ENCODE results near the gene TMEM14A. TPM values are rescaled to one million over a fixed set of nuclear protein-coding genes. Genes with fewer than 3 reads are reported as not detected.

The TMEM14A gene
- polyA plus RNA-seq, 1 donor from 2014 or later, result 326 TPM

DNA sequence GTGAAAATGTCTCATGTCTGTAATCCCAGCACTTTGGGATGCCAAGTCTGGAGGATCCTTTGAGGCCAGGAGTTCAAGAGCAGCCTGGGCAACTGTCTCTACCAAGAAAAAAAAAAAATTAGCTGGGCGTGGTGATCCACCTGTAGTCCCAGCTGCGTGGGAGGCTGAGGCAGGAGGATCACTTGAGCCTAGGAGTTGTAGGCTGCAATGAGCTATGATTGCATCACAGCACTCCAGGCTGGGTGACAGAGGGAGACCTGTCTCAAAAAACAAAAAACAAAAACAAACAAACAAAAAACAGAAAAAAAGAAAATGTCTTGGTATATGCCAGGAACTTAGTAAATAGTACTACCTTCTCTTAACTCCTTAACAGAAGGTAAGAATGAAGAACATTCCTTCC lies 31.4 kb upstream of the TMEM14A start:
- no peak overlapping the region for H3K4me2 ChIP-seq (ENCODE audit: low read length)
- no peak for TF ChIP-seq RAD21 (conservative IDR thresholded peaks at IDR 0.05)
- no peak for TF ChIP-seq POLR2AphosphoS5 (IDR thresholded peaks at IDR 0.05)
- TF ChIP-seq, protein P1, sequence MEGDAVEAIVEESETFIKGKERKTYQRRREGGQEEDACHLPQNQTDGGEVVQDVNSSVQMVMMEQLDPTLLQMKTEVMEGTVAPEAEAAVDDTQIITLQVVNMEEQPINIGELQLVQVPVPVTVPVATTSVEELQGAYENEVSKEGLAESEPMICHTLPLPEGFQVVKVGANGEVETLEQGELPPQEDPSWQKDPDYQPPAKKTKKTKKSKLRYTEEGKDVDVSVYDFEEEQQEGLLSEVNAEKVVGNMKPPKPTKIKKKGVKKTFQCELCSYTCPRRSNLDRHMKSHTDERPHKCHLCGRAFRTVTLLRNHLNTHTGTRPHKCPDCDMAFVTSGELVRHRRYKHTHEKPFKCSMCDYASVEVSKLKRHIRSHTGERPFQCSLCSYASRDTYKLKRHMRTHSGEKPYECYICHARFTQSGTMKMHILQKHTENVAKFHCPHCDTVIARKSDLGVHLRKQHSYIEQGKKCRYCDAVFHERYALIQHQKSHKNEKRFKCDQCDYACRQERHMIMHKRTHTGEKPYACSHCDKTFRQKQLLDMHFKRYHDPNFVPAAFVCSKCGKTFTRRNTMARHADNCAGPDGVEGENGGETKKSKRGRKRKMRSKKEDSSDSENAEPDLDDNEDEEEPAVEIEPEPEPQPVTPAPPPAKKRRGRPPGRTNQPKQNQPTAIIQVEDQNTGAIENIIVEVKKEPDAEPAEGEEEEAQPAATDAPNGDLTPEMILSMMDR (IDR thresholded peaks at IDR 0.05; ENCODE audit: poor library complexity, severe bottlenecking), result no peak
- TF ChIP-seq SMC3 (conservative IDR thresholded peaks at IDR 0.05; ENCODE audit: poor library complexity), result no peak
- TF ChIP-seq MXI1 (conservative IDR thresholded peaks at IDR 0.05; ENCODE audit: poor library complexity, severe bottlenecking), result no peak
- TF ChIP-seq EZH2 (IDR thresholded peaks at IDR 0.05; ENCODE audit: borderline replicate concordance, insufficient read depth, low read length, poor library complexity, severe bottlenecking), result no peak
- TF ChIP-seq TAF1 (IDR thresholded peaks at IDR 0.05; ENCODE audit: low read depth), result no peak
- TF ChIP-seq EP300 (conservative IDR thresholded peaks at IDR 0.05; ENCODE audit: poor library complexity, severe bottlenecking), result no peak
- TF ChIP-seq, protein P2, sequence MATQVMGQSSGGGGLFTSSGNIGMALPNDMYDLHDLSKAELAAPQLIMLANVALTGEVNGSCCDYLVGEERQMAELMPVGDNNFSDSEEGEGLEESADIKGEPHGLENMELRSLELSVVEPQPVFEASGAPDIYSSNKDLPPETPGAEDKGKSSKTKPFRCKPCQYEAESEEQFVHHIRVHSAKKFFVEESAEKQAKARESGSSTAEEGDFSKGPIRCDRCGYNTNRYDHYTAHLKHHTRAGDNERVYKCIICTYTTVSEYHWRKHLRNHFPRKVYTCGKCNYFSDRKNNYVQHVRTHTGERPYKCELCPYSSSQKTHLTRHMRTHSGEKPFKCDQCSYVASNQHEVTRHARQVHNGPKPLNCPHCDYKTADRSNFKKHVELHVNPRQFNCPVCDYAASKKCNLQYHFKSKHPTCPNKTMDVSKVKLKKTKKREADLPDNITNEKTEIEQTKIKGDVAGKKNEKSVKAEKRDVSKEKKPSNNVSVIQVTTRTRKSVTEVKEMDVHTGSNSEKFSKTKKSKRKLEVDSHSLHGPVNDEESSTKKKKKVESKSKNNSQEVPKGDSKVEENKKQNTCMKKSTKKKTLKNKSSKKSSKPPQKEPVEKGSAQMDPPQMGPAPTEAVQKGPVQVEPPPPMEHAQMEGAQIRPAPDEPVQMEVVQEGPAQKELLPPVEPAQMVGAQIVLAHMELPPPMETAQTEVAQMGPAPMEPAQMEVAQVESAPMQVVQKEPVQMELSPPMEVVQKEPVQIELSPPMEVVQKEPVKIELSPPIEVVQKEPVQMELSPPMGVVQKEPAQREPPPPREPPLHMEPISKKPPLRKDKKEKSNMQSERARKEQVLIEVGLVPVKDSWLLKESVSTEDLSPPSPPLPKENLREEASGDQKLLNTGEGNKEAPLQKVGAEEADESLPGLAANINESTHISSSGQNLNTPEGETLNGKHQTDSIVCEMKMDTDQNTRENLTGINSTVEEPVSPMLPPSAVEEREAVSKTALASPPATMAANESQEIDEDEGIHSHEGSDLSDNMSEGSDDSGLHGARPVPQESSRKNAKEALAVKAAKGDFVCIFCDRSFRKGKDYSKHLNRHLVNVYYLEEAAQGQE (IDR thresholded peaks at IDR 0.05; ENCODE audit: borderline replicate concordance), result no peak
- H3K9ac ChIP-seq (ENCODE audit: low read length), result no peak overlapping the region
- no peak overlapping the region for H2AFZ ChIP-seq (ENCODE audit: low read depth, low read length)
- no peaks in the 10 kb centered on the region for H3K9me2 ChIP-seq (ENCODE audit: insufficient read depth, low read length)
- H3K79me2 ChIP-seq (replicated peaks; ENCODE audit: insufficient read depth, low read length), result no peaks in the 10 kb centered on the region
- H3K27me3 ChIP-seq (ENCODE audit: insufficient read depth, low read depth, low read length), result no peaks in the 10 kb centered on the region
- H4K20me1 ChIP-seq (ENCODE audit: insufficient read depth), result no peaks in the 10 kb centered on the region
- H3F3A ChIP-seq (ENCODE audit: insufficient read depth, low read length, poor library complexity, severe bottlenecking), result no peaks in the 10 kb centered on the region
- H3K9me3 ChIP-seq (ENCODE audit: low read length), result no peaks in the 10 kb centered on the region
- no peaks in the 10 kb centered on the region for H3K36me3 ChIP-seq (ENCODE audit: insufficient read depth, low read length)
- H3K4me3 ChIP-seq (ENCODE audit: low read length), result no peak overlapping the region
- H3K27ac ChIP-seq (ENCODE audit: low read length), result no peak overlapping the region

DNA sequence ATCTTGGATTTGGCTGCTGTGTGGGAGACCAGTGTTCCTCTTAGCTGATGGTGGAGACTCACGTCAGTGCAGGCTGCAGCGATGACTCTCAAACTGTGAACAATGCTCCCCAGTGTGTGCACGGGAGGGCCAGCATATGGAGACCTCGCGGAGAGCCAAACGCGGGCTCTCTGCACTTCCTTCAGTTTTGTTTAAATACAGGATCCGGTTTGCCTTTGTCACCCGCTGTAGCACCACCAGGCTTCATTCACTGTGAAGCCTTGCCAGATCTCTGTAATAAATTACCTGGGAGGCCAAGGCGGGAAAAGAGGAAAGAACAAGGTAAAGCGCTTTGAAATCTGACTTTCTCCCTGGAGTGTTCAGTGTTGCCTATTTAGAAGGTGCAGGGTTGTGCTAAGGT lies 30.7 kb upstream of the TMEM14A start:
- no peak overlapping the region for H3K4me3 ChIP-seq (ENCODE audit: low read length)
- no peaks in the 10 kb centered on the region for H3K27me3 ChIP-seq (ENCODE audit: insufficient read depth, low read depth, low read length)
- no peaks in the 10 kb centered on the region for H4K20me1 ChIP-seq (ENCODE audit: insufficient read depth)
- no peaks in the 10 kb centered on the region for H3K9me3 ChIP-seq (ENCODE audit: low read length)
- TF ChIP-seq TAF1 (IDR thresholded peaks at IDR 0.05; ENCODE audit: low read depth), result no peak
- TF ChIP-seq EZH2 (IDR thresholded peaks at IDR 0.05; ENCODE audit: borderline replicate concordance, insufficient read depth, low read length, poor library complexity, severe bottlenecking), result no peak
- TF ChIP-seq, protein P1 (IDR thresholded peaks at IDR 0.05; ENCODE audit: poor library complexity, severe bottlenecking), result no peak
- TF ChIP-seq SMC3 (conservative IDR thresholded peaks at IDR 0.05; ENCODE audit: poor library complexity), result no peak
- no peak for TF ChIP-seq MXI1 (conservative IDR thresholded peaks at IDR 0.05; ENCODE audit: poor library complexity, severe bottlenecking)
- no peak for TF ChIP-seq RAD21 (conservative IDR thresholded peaks at IDR 0.05)
- TF ChIP-seq POLR2AphosphoS5 (IDR thresholded peaks at IDR 0.05), result no peak
- TF ChIP-seq, protein P2 (IDR thresholded peaks at IDR 0.05; ENCODE audit: borderline replicate concordance), result no peak
- TF ChIP-seq EP300 (conservative IDR thresholded peaks at IDR 0.05; ENCODE audit: poor library complexity, severe bottlenecking), result no peak
- no peaks in the 10 kb centered on the region for H3F3A ChIP-seq (ENCODE audit: insufficient read depth, low read length, poor library complexity, severe bottlenecking)
- H3K9me2 ChIP-seq (ENCODE audit: insufficient read depth, low read length), result no peaks in the 10 kb centered on the region
- no peak overlapping the region for H3K27ac ChIP-seq (ENCODE audit: low read length)
- H3K4me2 ChIP-seq (ENCODE audit: low read length), result no peak overlapping the region
- no peak overlapping the region for H2AFZ ChIP-seq (ENCODE audit: low read depth, low read length)
- H3K36me3 ChIP-seq (ENCODE audit: insufficient read depth, low read length), result no peaks in the 10 kb centered on the region
- no peak overlapping the region for H3K9ac ChIP-seq (ENCODE audit: low read length)
- no peaks in the 10 kb centered on the region for H3K79me2 ChIP-seq (replicated peaks; ENCODE audit: insufficient read depth, low read length)

Data from neural cell (in vitro differentiated cells).